ENCODE data around the gene UQCRC2.

The UQCRC2 gene

GRCh38 chr16:22008215-22009059 lies 55.3 kb downstream of the UQCRC2 start (continued):
- no peak for TF ChIP-seq ZBTB44 (tag by site-specific recombination; IDR thresholded peaks at IDR 0.05)
- no peak for TF ChIP-seq GFI1B (tag by site-specific recombination; IDR thresholded peaks at IDR 0.05)
- TF ChIP-seq ZSCAN5A (tag by site-specific recombination; IDR thresholded peaks at IDR 0.05) = no peak
- TF ChIP-seq SP2 (tag by site-specific recombination; IDR thresholded peaks at IDR 0.05) = no peak

- Histone ChIP-seq H3K27ac (ENCODE audit: extremely low read depth, low read depth, low read length) (no peak overlapping the region), H3K36me3 (ENCODE audit: control insufficient read depth in 2 of 2, insufficient read depth in 1 of 2, low read length in 2 of 2) (no peaks in the 10 kb centered on the region), H3K4me1 (ENCODE audit: control insufficient read depth, insufficient read depth, low read length) (peaks cover 5% of the 10 kb centered on the region), H3K9me3 (ENCODE audit: control insufficient read depth, insufficient read depth, low read depth, low read length) (no peaks in the 10 kb centered on the region), H3K4me3 (ENCODE audit: low read depth, low read length) (no peak overlapping the region)
- TF ChIP-seq ZNF585B (tag by site-specific recombination; IDR thresholded peaks at IDR 0.05) (peak; percentile 37; the same call in 1 of the 2 replicates), ZBTB17 (tag by site-specific recombination; IDR thresholded peaks at IDR 0.05) (peak; percentile 44; the same call in 1 of the 2 replicates), ZNF248 (tag by site-specific recombination; IDR thresholded peaks at IDR 0.05) (no peak)
- ChIA-PET POLR2A (interaction anchor here (1.0 kb wide), 1 partner anchor 15 kb away, joined by 3 read pairs; no protein-coding TSS in a partner anchor), CTCF (interaction anchor here (0.6 to 20.3 kb wide), 3 partner anchors 67 to 338 kb away, joined by 4 to 302 read pairs (median 7); no protein-coding TSS in a partner anchor)
Observed at GRCh38 chr16:22010902-22011301, 57.7 kb downstream of the UQCRC2 start.

- CTCF ChIA-PET = interaction anchor here (0.6 to 20.3 kb wide), 4 partner anchors 11 to 176 kb away, joined by 3 to 302 read pairs (median 3); no protein-coding TSS in a partner anchor
- Histone ChIP-seq H3K27ac (ENCODE audit: extremely low read depth, low read depth, low read length) (no peak overlapping the region), H3K9me3 (ENCODE audit: control insufficient read depth, insufficient read depth, low read depth, low read length) (no peaks in the 10 kb centered on the region), H3K4me3 (ENCODE audit: low read depth, low read length) (no peak overlapping the region), H3K4me1 (ENCODE audit: control insufficient read depth, insufficient read depth, low read length) (peaks cover 17% of the 10 kb centered on the region), H3K36me3 (ENCODE audit: control insufficient read depth in 2 of 2, insufficient read depth in 1 of 2, low read length in 2 of 2) (no peaks in the 10 kb centered on the region)
- peak; percentile 92 for TF ChIP-seq ZNF664 (tag by site-specific recombination; IDR thresholded peaks at IDR 0.05)
- TF ChIP-seq ZNF174 (tag by site-specific recombination; IDR thresholded peaks at IDR 0.05) = no peak
- TF ChIP-seq SCRT2 (tag by site-specific recombination; IDR thresholded peaks at IDR 0.05) = no peak
- POLR2A ChIA-PET = interaction anchor here (0.5 to 0.6 kb wide), 2 partner anchors 10 to 177 kb away, joined by 3 to 4 read pairs; no protein-coding TSS in a partner anchor
Observed at GRCh38 chr16:22012241-22012640, 59.1 kb downstream of the UQCRC2 start.

GRCh38 chr16:22013486-22013885 lies 60.3 kb downstream of the UQCRC2 start:
- ChIA-PET CTCF (interaction anchor here (1.1 kb wide), 1 partner anchor 64 kb away, joined by 4 read pairs; no protein-coding TSS in a partner anchor), POLR2A (no interaction called here)
- no peak overlapping the region for H3K27ac ChIP-seq (ENCODE audit: extremely low read depth, low read depth, low read length)
- H3K9me3 ChIP-seq (ENCODE audit: control insufficient read depth, insufficient read depth, low read depth, low read length) = no peaks in the 10 kb centered on the region
- no peak overlapping the region for H3K4me3 ChIP-seq (ENCODE audit: low read depth, low read length)
- H3K36me3 ChIP-seq (ENCODE audit: control insufficient read depth in 2 of 2, insufficient read depth in 1 of 2, low read length in 2 of 2) = no peaks in the 10 kb centered on the region
- H3K4me1 ChIP-seq (ENCODE audit: control insufficient read depth, insufficient read depth, low read length) = peaks cover 17% of the 10 kb centered on the region
- TF ChIP-seq ZNF747 (tag by site-specific recombination; IDR thresholded peaks at IDR 0.05) = no peak

- Histone ChIP-seq H3K4me3 (ENCODE audit: low read depth, low read length) (no peak overlapping the region), H3K9me3 (ENCODE audit: control insufficient read depth, insufficient read depth, low read depth, low read length) (no peaks in the 10 kb centered on the region), H3K4me1 (ENCODE audit: control insufficient read depth, insufficient read depth, low read length) (peaks cover 18% of the 10 kb centered on the region), H3K36me3 (ENCODE audit: control insufficient read depth in 2 of 2, insufficient read depth in 1 of 2, low read length in 2 of 2) (no peaks in the 10 kb centered on the region), H3K27ac (ENCODE audit: extremely low read depth, low read depth, low read length) (no peak overlapping the region)
- ChIA-PET POLR2A (no interaction called here), CTCF (interaction anchor here (1.6 to 1.7 kb wide), 2 partner anchors 13 to 63 kb away, joined by 5 to 6 read pairs; no protein-coding TSS in a partner anchor)
- TF ChIP-seq MEIS1 (CRISPR knock-in tag; IDR thresholded peaks at IDR 0.05; ENCODE audit: borderline replicate concordance) (no peak), ZNF555 (tag by site-specific recombination; conservative IDR thresholded peaks at IDR 0.05) (no peak), ZNF24 (tag by site-specific recombination; IDR thresholded peaks at IDR 0.05) (no peak), ZXDB (tag by site-specific recombination; IDR thresholded peaks at IDR 0.05) (no peak), OVOL3 (tag by site-specific recombination; IDR thresholded peaks at IDR 0.05) (no peak), ZNF747 (tag by site-specific recombination; IDR thresholded peaks at IDR 0.05) (no peak), ZNF704 (tag by site-specific recombination; IDR thresholded peaks at IDR 0.05) (no peak), ZNF239 (tag by site-specific recombination; IDR thresholded peaks at IDR 0.05) (no peak), BCL6B (tag by site-specific recombination; IDR thresholded peaks at IDR 0.05) (no peak)
Observed at GRCh38 chr16:22014271-22014873, 61.2 kb downstream of the UQCRC2 start.
